ENCODE data around the gene LYRM1.

GRCh38 chr16:20920091-20920490, 19.5 kb downstream of the LYRM1 start:
- TF ChIP-seq POLR2A (IDR thresholded peaks at IDR 0.05) (no peak), CTCF (IDR thresholded peaks at IDR 0.05) (no peak)

Data from uterus (tissue), 2 donors.